ENCODE results near the gene OSR1. TPM values are rescaled to one million over a fixed set of nuclear protein-coding genes. Genes with fewer than 3 reads are reported as not detected.

OSR1 gene
- total RNA-seq, 1 donor from 2014 or later: 1.4 TPM

- intact Hi-C loops (cut with DNase I): loop anchor here (5.0 kb wide), 1 partner anchor 923 kb away; no protein-coding TSS in a partner anchor
- DNase-seq (ENCODE audit: low spot score): no peak
These were observed 2.0 kb upstream of the OSR1 start for GRCh38 chr2:19360266-19360965.

GRCh38 chr2:19359456-19359855 is 1.0 kb upstream of the OSR1 start:
- DNase-seq (ENCODE audit: low spot score): no peak
- intact Hi-C loops (cut with DNase I): loop anchor here (5.0 kb wide), 1 partner anchor 503 kb away; no protein-coding TSS in a partner anchor

- intact Hi-C loops (cut with DNase I): loop anchor here (5.0 kb wide), 1 partner anchor 503 kb away; no protein-coding TSS in a partner anchor
These were observed 566 bp upstream of the OSR1 start for GRCh38 chr2:19359021-19359357.

GRCh38 chr2:19357402-19358241 is 801 bp downstream of the OSR1 start:
- no peak for DNase-seq (ENCODE audit: low spot score)
- intact Hi-C loops (cut with DNase I): loop anchor here (5.0 kb wide), 1 partner anchor 505 kb away; no protein-coding TSS in a partner anchor

More at GRCh38 chr2:19359021-19359357, 566 bp upstream of the OSR1 start:
- no peak for DNase-seq (ENCODE audit: low spot score)

GRCh38 chr2:19356545-19357401 is 1.6 kb downstream of the OSR1 start:
- intact Hi-C loops (cut with DNase I): loop anchor here (5.0 kb wide), 1 partner anchor 506 kb away; no protein-coding TSS in a partner anchor
- no peak for DNase-seq (ENCODE audit: low spot score)

- intact Hi-C loops (cut with DNase I): loop anchor here (5.0 kb wide), 1 partner anchor 506 kb away; no protein-coding TSS in a partner anchor
- DNase-seq (ENCODE audit: low spot score): no peak
These were observed 2.4 kb downstream of the OSR1 start for GRCh38 chr2:19355931-19356544.

- DNase-seq (ENCODE audit: low spot score): no peak
- intact Hi-C loops (cut with DNase I): loop anchor here (5.0 kb wide), 1 partner anchor 507 kb away; no protein-coding TSS in a partner anchor
These were observed 3.0 kb downstream of the OSR1 start for GRCh38 chr2:19355416-19355821.

GRCh38 chr2:19355014-19355405 is 3.4 kb downstream of the OSR1 start:
- intact Hi-C loops (cut with DNase I): loop anchor here (5.0 kb wide), 1 partner anchor 507 kb away; no protein-coding TSS in a partner anchor
- no peak for DNase-seq (ENCODE audit: low spot score)

GRCh38 chr2:19353721-19354050 is 4.7 kb downstream of the OSR1 start:
- intact Hi-C loops (cut with DNase I): no loop called here
- DNase-seq (ENCODE audit: low spot score): no peak

- intact Hi-C loops (cut with DNase I): no loop called here
- DNase-seq (ENCODE audit: low spot score): no peak
These were observed 5.3 kb downstream of the OSR1 start for GRCh38 chr2:19352946-19353720.

GRCh38 chr2:19351899-19352697 is 6.3 kb downstream of the OSR1 start:
- intact Hi-C loops (cut with DNase I): no loop called here
- DNase-seq (ENCODE audit: low spot score): no peak

GRCh38 chr2:19351499-19351898 is 6.9 kb downstream of the OSR1 start:
- no peak for DNase-seq (ENCODE audit: low spot score)
- intact Hi-C loops (cut with DNase I): no loop called here

GRCh38 chr2:19350678-19351401 is 7.6 kb downstream of the OSR1 start:
- intact Hi-C loops (cut with DNase I): no loop called here
- DNase-seq (ENCODE audit: low spot score): no peak

GRCh38 chr2:19349911-19350677 is 8.3 kb downstream of the OSR1 start:
- intact Hi-C loops (cut with DNase I): no loop called here

GRCh38 chr2:19348692-19349091 is 9.7 kb downstream of the OSR1 start:
- no peak for DNase-seq (ENCODE audit: low spot score)
- intact Hi-C loops (cut with DNase I): no loop called here

More at GRCh38 chr2:19349911-19350677, 8.3 kb downstream of the OSR1 start:
- no peak for DNase-seq (ENCODE audit: low spot score)
